ENCODE data around the gene CEP20.

The CEP20 gene

DNA sequence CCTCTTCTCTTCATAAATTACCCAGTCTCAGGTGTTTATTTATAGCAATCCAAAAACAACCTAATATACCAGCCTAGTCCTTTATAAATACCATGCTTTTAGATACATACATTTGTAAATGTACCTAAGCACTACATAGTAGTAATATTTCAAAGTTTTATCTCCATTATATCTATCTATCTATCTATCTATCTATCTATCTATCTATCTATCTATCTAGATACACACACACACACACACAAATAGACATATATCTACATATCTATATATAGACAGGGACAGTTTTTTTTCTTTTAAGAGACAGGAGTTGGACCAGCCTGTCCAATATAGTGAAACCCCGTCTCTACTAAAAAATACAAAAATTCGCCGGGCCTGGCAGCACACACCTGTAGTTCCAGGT, 5.8 kb downstream of the CEP20 start:
- no peak for TF ChIP-seq CTCF (IDR thresholded peaks at IDR 0.05; ENCODE audit: low read depth, low read length)
- DNase-seq (ENCODE audit: extremely low read depth, low read depth) = no peak

DNA sequence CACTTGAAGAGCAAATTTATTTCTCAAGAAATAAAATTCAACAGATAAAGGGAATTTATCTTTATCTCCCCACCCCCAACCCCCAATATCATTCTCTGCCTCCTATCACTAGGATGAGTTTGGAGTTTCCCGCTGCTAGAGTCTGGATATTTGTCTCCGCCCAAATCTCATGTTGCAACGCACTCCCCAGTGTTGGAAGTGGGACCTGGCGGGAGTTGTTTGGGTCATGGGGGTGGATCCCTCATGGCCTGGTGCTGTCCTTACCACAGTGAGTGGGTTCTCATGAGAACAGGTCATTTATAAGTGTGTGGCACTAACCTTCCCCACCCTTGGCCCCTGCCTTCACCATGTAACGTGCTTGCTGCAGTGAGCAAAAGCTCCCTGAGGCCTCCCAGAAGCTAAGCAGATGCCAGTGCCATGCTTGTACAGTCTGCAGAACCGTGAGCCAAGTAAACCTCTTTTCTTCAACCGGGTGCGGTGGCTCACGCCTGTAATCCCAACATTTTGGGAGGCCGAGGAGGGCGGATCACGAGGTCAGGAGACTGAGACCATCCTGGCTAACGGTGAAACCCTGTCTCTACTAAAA, 6.5 kb downstream of the CEP20 start:
- TF ChIP-seq CTCF (IDR thresholded peaks at IDR 0.05; ENCODE audit: low read depth, low read length) = no peak
- DNase-seq (ENCODE audit: extremely low read depth, low read depth) = no peak

GRCh38 chr16:15880434-15881308, 7.7 kb downstream of the CEP20 start:
- DNase-seq (ENCODE audit: extremely low read depth, low read depth) = no peak
- TF ChIP-seq CTCF (IDR thresholded peaks at IDR 0.05; ENCODE audit: low read depth, low read length) = no peak

- no peak for TF ChIP-seq CTCF (IDR thresholded peaks at IDR 0.05; ENCODE audit: low read depth, low read length)
- peak; percentile 86 for DNase-seq (ENCODE audit: extremely low read depth, low read depth)
Measured at GRCh38 chr16:15879255-15879811, 9.1 kb downstream of the CEP20 start.

DNA sequence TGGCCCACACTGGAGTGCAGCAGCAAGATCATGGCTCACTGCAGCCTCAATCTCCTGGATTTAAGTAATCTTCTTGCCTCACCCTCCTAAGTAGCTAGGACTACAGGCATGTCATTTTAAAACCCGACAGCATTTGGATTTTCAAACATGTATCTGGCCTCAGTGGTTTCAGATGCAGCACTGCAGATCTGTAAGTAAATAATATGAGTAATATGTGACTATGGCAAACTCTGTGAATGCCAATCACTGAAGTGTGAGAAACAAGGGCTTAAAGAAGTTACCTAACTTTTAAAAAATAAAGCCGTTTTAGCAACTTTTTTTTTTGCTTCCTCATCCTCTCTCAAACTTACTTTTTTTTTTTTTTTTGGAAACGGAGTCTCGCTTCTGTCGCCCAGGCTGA, 11.9 kb downstream of the CEP20 start:
- no peak for TF ChIP-seq CTCF (IDR thresholded peaks at IDR 0.05; ENCODE audit: low read depth, low read length)
- DNase-seq (ENCODE audit: extremely low read depth, low read depth) = no peak

DNA sequence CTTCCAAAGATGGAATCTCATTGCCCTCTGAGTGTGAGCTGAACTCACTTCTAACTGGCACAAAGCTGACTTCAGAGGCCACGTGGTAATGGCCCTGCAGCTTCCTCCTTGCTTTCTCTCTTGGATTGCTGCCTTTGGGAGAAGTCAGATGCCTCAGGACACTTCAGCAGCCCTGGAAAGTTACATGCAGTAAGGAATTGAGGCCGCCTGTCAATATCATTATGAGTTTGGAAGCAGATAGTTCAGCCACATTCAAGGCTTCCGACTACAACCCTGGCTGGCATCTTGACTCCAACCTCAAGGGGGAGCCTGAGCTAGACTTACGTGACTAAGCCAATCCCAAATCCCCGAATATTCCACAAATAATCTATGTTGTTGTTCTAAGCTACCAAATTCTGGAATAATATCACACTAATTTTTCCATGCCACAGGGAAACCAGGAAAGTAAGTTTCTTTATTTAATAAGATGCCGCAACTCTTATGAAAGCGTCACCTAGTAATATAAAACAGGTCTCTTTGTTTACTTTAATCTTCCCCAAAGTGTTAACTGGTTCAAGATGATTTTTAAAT, 13.6 kb downstream of the CEP20 start:
- TF ChIP-seq CTCF (IDR thresholded peaks at IDR 0.05; ENCODE audit: low read depth, low read length) = peak; percentile 78
- peak; percentile 45 for DNase-seq (ENCODE audit: extremely low read depth, low read depth)

GRCh38 chr16:15873737-15874136, 14.7 kb downstream of the CEP20 start:
- no peak for TF ChIP-seq CTCF (IDR thresholded peaks at IDR 0.05; ENCODE audit: low read depth, low read length)

More at GRCh38 chr16:15873737-15874136, 14.7 kb downstream of the CEP20 start:
- DNase-seq (ENCODE audit: extremely low read depth, low read depth) = no peak

Measured in AG09319 (cell line).